ENCODE data around the gene TST.
"Not testable (repeated sequence)": the region's sequence is repeated elsewhere in the genome, so short reads cannot be mapped to it uniquely, and the experiment has no call there.

TST gene

DNA sequence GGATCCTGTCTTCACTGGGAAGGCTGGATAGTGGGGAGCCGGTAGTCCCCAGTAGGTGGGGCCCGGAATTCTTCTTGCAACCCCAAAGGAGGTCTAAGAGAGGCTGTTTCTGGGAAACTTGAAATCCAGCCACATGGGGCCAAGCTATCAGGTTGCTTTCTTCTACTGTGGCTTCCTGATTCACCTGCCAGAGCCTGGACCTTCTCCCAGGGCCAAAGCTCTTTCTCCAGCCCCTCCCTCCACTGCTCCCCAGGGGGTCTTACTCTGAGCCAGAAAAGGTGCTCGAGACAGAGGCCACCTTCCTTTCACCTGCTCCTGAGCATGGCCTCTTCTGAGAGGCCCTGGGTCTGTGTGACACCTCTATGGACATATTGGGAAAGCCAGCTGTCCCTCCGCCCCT, 9.1 kb downstream of the TST start:
- DNase-seq (no peak), ATAC-seq (replicated peaks) (no peak)
- Mint-ChIP-seq H3K27ac (no peak overlapping the region), H3K36me3 (ENCODE audit: insufficient read depth) (no peaks in the 10 kb centered on the region), H3K27me3 (peaks cover 36 to 56% of the 10 kb centered on the region in 2 donors), H3K9me3 (no peaks in the 10 kb centered on the region), H3K4me1 (ENCODE audit: low read depth in 2 of 2) (no peaks in the 10 kb centered on the region), H3K4me3 (no peak overlapping the region)

DNA sequence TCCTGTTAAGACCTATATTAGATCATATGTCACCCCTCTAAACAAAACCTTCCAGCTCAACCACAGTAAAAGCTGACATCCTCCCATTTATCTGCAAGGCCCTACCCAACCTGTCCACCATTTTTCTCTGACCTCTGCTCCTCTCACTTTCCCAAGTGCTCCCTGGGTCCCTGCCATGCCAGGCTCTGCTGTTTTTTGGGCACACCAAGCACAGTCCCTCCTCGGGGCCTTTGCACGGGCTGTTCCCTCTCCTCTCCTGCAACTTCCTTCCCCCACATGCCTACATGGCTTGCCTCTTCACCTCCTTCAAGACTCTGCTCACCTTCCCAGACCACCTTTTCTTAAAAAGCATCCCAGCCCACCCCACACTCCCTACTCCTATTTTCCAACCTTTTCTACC, 9.8 kb downstream of the TST start:
- peaks cover 4% of the 10 kb centered on the region for H3K36me3 Mint-ChIP-seq (ENCODE audit: insufficient read depth)
- no peak overlapping the region for H3K27ac Mint-ChIP-seq
- H3K4me3 Mint-ChIP-seq = no peak overlapping the region
- peaks cover 41 to 62% of the 10 kb centered on the region in 2 donors for H3K27me3 Mint-ChIP-seq
- H3K4me1 Mint-ChIP-seq (ENCODE audit: low read depth in 2 of 2) = no peaks in the 10 kb centered on the region
- no peak for ATAC-seq (replicated peaks)
- DNase-seq = no peak
- H3K9me3 Mint-ChIP-seq = no peaks in the 10 kb centered on the region

DNA sequence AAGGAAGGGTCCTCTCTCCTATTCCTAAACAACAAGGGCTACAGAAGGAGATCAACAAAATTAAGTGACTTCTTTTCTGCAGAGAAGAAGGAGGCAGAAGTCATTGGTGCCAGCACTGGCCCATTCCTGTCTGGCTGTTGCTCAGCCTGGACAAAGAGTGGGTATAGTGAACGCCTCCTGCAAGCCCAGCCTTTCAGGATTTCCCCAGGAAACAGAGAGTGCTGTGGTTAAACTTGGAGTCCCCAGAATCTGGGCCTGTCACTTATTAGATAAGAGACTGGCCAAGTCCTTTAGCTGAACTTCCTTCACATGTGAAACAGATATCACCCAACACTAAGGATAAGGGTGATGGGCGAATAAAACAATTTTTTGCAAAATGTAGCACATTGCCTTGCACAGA, 10.9 kb downstream of the TST start:
- H3K4me3 Mint-ChIP-seq = no peak overlapping the region
- no peak overlapping the region for H3K27ac Mint-ChIP-seq
- no peak for ATAC-seq (replicated peaks)
- no peak for DNase-seq
- H3K27me3 Mint-ChIP-seq = peaks cover 51 to 74% of the 10 kb centered on the region in 2 donors
- no peaks in the 10 kb centered on the region for H3K4me1 Mint-ChIP-seq (ENCODE audit: low read depth in 2 of 2)
- H3K36me3 Mint-ChIP-seq (ENCODE audit: insufficient read depth) = peaks cover 4% of the 10 kb centered on the region
- no peaks in the 10 kb centered on the region for H3K9me3 Mint-ChIP-seq

DNA sequence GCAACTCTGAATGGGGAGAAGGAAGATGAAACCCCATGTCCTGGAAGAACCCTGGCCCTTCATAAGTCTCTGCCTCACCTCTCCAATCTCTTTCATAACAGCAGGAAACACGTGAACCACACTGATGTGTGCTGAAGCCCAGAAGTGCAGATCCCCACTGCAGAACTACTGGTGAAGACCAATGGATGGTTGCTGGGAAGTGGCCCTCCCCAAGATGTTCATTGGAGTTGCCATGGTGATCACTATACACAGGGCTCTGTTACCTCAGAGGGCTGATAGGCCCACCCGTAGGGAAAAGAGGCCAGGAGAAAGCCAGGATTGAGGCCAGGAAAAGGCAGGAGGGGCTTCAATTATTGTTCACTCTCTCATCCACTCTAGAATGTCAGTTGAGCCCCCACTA, 11.6 kb downstream of the TST start:
- Mint-ChIP-seq H3K36me3 (ENCODE audit: insufficient read depth) (peaks cover 4% of the 10 kb centered on the region), H3K27me3 (peaks cover 58 to 81% of the 10 kb centered on the region in 2 donors)

DNA sequence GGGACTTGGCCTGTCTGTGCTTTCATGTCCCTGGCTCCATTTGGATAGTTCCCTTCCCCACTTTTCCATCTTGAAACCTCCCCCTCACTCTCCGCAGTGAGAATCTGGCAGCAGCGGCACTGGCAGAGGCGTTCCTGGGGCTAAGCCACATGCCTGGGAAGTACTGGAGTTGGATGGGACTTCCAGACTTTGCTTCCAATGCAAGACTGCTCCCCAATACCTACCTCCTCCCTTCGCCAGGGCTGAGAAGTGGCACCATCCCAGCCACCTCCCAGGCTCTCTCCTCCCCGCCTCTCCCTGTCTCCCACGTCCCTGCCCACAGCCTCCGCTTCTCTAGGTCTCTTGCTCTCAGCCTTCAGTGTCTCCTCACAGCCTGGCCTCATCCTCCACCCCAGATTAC, 16.6 kb downstream of the TST start:
- DNase-seq (no peak), ATAC-seq (replicated peaks) (no peak)
- Mint-ChIP-seq H3K27ac (no peak overlapping the region), H3K27me3 (peaks cover 45 to 83% of the 10 kb centered on the region in 2 donors), H3K4me3 (no peak overlapping the region), H3K9me3 (no peaks in the 10 kb centered on the region), H3K4me1 (ENCODE audit: low read depth in 2 of 2) (no peaks in the 10 kb centered on the region), H3K36me3 (ENCODE audit: insufficient read depth) (peaks cover 4% of the 10 kb centered on the region)

More for the DNA sequence above, 11.6 kb downstream of the TST start:
- no peak overlapping the region for H3K27ac Mint-ChIP-seq
- H3K9me3 Mint-ChIP-seq = no peaks in the 10 kb centered on the region
- ATAC-seq (replicated peaks) = no peak
- no peaks in the 10 kb centered on the region for H3K4me1 Mint-ChIP-seq (ENCODE audit: low read depth in 2 of 2)
- DNase-seq = no peak
- no peak overlapping the region for H3K4me3 Mint-ChIP-seq

DNA sequence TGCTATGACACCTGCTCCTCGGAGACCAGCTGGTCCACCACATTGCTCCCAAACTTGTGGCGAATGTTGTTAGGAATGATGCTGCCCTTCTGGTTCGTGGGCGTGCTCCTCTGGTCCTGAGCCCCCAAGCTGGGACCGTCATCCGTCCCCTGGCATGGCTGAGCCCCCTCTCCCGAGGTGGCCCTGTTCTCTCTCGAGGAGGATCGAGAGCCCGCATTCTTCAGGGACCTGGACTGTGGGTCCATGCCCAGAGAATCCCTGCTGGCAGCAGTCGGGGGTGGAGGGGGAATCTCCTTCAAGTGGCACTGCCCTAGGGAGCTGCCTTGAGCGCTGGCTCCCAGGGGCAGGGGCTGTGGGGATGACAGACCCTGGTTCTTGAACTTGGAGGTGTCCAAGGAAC, 17.4 kb downstream of the TST start:
- H3K36me3 Mint-ChIP-seq (ENCODE audit: insufficient read depth) = peaks cover 4% of the 10 kb centered on the region
- no peak for DNase-seq

DNA sequence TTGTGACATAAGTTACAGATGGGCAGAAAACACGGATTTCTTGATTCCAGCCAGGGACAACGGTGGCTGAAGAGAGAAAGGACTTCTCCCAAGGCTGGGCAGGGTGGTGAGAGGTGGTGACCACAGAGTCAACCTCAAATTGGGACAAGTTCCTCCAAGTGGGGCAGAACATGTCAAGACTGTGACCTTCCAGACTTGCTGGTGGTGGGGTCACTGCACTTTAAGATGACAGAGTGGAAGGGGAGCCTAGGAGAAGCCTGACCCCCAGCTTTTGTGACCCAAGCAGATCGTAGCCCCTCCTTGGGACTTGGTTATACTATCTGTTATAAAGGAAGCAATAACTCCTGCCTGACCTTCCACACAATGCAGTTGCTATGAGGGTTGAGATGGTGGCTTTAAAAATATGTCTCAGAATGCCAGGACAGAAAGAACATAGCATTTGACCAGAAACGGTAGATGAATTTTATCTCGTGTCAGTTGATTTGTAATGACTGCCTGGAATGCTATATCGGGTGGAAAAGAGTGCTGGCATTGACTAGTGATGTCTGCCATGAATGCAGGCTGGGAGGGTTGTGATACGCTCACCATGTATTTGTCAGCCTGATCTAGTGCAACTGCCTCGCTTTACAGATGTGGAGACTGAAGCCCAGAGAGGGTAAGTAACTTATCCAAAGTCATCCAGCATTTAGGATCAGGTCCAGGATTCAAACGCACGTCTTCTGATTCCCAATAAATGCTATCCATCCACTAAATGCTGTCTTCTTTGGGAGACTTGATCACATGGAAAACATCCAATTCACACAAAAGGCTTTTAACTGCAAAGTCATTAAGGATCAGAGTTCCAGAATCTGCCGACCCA, 18.3 kb downstream of the TST start:
- Mint-ChIP-seq H3K4me3 (no peak overlapping the region), H3K27me3 (peaks cover 31 to 68% of the 10 kb centered on the region in 2 donors)

More for the DNA sequence above, 17.4 kb downstream of the TST start:
- no peak overlapping the region for H3K27ac Mint-ChIP-seq
- H3K27me3 Mint-ChIP-seq = peaks cover 37 to 77% of the 10 kb centered on the region in 2 donors
- H3K4me1 Mint-ChIP-seq (ENCODE audit: low read depth in 2 of 2) = no peaks in the 10 kb centered on the region
- no peak for ATAC-seq (replicated peaks)
- H3K4me3 Mint-ChIP-seq = no peak overlapping the region
- no peaks in the 10 kb centered on the region for H3K9me3 Mint-ChIP-seq

DNA sequence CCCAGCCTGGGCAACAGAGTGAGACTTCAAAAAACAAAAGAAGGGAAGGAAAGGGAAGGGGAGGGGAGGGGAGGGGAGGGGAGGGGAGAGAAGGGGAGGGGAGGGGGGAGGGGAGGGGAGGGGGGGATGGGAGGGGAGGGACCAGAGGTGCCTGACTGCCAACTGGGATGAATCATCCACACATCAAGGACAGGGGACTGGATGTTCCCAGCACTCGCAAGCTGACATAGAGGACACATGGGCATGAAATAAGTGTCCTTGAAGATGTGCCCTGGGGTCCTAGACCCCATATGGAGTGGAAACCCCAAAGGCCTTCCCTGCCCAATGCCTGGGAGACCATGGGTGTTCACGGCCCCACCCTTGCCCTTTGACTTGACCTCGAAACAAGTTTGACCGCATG, 19.8 kb downstream of the TST start:
- ATAC-seq (replicated peaks) = no peak
- H3K27ac Mint-ChIP-seq = no peak overlapping the region
- no peaks in the 10 kb centered on the region for H3K9me3 Mint-ChIP-seq
- no peak for DNase-seq
- peaks cover 30 to 53% of the 10 kb centered on the region in 2 donors for H3K27me3 Mint-ChIP-seq
- no peaks in the 10 kb centered on the region for H3K36me3 Mint-ChIP-seq (ENCODE audit: insufficient read depth)
- H3K4me3 Mint-ChIP-seq = no peak overlapping the region
- H3K4me1 Mint-ChIP-seq (ENCODE audit: low read depth in 2 of 2) = no peaks in the 10 kb centered on the region

More for the DNA sequence above, 18.3 kb downstream of the TST start:
- DNase-seq (no peak), ATAC-seq (replicated peaks) (no peak)
- no peaks in the 10 kb centered on the region for H3K9me3 Mint-ChIP-seq
- peaks cover 4% of the 10 kb centered on the region for H3K36me3 Mint-ChIP-seq (ENCODE audit: insufficient read depth)
- no peak overlapping the region for H3K27ac Mint-ChIP-seq
- no peaks in the 10 kb centered on the region for H3K4me1 Mint-ChIP-seq (ENCODE audit: low read depth in 2 of 2)

DNA sequence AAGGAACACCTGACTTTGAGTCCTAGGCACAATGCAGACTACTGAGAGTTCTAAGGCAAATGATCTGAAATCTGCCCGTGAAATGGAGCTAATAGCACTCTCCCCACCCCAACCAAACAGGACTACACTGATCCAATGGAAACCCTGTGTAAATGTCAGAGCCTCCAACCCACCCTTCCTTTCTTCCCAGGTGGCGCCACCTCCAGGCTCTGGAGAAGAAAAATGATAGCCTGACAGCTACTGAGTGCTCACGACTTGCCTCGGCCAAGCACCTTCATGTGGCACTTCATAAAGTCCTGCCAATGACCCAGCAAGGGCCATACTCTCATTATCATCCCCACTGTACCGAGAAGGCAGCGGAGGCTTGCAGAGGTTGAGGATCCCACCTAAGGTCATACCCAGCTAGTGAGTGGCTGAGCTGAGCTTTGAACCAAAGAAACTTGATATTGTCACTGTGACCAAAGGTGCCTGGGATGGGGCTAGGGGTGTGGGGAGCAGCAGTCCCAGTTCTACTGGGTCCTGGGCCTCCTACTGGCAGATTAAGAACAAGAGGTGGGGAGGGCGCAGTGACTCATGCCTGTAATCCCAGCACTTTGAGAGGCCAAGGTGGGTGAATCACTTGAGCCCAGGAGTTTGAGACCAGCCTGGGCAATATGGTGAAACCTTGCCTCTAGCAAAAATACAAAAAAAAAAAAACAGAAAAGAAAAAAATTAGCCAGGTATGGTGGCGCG, 20.5 kb downstream of the TST start:
- Mint-ChIP-seq H3K4me1 (ENCODE audit: low read depth in 2 of 2) (no peaks in the 10 kb centered on the region), H3K27me3 (peaks cover 29 to 50% of the 10 kb centered on the region in 2 donors), H3K27ac (no peak overlapping the region), H3K9me3 (no peaks in the 10 kb centered on the region), H3K4me3 (no peak overlapping the region), H3K36me3 (ENCODE audit: insufficient read depth) (no peaks in the 10 kb centered on the region)
- ATAC-seq (replicated peaks) = no peak
- no peak for DNase-seq

DNA sequence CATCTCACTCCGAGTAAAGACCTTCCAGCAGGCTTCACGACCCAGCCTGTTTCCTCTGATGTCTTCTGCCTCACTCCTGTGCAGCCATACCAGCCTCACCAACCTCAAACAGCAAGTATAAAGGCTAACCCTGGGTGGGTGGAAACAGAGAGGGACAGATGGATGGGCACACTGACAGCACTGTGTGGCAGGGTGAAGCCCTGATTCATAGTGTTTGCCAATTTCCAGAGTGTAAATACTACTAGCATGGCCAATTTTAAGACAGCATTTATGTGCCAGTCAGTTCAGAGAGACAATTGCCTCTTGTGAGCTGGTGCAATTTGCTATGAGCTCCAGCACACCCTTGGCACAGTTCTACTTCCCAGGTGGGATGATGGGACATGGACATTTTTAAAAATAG, 21.5 kb downstream of the TST start:
- H3K4me1 Mint-ChIP-seq (ENCODE audit: low read depth in 2 of 2) = no peaks in the 10 kb centered on the region
- H3K36me3 Mint-ChIP-seq (ENCODE audit: insufficient read depth) = no peaks in the 10 kb centered on the region
- ATAC-seq (replicated peaks) (no peak), DNase-seq (no peak)
- H3K27me3 Mint-ChIP-seq = peaks cover 22 to 47% of the 10 kb centered on the region in 2 donors
- H3K27ac Mint-ChIP-seq = no peak overlapping the region
- no peaks in the 10 kb centered on the region for H3K9me3 Mint-ChIP-seq
- no peak overlapping the region for H3K4me3 Mint-ChIP-seq

DNA sequence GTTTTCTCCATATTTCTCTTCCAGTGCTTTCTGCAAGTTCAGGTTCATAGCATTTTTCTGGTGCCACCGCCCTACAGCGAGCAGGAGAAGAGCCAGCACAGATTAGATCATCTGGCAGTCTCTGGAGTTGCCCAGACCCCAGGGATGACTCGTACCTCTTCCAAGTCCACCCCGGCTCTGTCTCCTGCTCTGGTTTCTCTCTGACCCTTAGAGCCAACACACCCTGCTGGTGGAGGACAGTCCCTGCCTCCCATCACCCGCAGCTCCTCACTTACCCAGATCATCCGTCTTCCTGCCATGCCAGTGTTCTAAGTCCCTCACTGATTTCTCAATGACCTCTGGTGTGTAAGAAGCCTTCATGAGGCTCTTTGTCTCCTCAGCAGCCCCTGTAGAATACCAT, 28.0 kb downstream of the TST start:
- Mint-ChIP-seq H3K9me3 (no peaks in the 10 kb centered on the region), H3K27ac (no peak overlapping the region), H3K4me3 (no peak overlapping the region), H3K27me3 (peaks cover 57 to 60% of the 10 kb centered on the region in 2 donors), H3K4me1 (ENCODE audit: low read depth in 2 of 2) (peaks cover 0 to 5% of the 10 kb centered on the region in 2 donors), H3K36me3 (ENCODE audit: insufficient read depth) (no peaks in the 10 kb centered on the region)
- DNase-seq (no peak), ATAC-seq (replicated peaks) (no peak)

DNA sequence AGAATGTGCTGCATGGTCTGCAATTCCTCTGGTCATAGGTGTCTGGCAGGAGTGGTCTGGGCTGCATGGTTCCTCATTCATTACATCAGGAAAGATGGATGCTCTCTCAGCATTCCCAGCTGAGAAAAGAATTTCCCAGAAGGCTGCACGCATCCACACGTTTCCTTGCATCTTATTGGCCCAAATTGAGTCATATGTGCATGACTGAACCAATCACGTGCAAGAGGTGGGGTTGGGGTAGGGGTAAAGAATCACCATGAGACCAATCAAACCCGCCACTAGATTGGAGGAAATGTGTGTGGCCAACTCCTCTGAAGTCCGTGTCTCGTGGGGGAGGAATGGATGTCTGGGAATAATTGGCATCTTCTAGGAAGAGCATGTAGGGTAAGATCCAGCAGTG, 28.8 kb downstream of the TST start:
- H3K4me3 Mint-ChIP-seq = no peak overlapping the region
- DNase-seq (no peak), ATAC-seq (replicated peaks) (no peak)
- peaks cover 0 to 1% of the 10 kb centered on the region in 2 donors for H3K9me3 Mint-ChIP-seq
- H3K36me3 Mint-ChIP-seq (ENCODE audit: insufficient read depth) = no peaks in the 10 kb centered on the region
- H3K27ac Mint-ChIP-seq = no peak overlapping the region
- H3K4me1 Mint-ChIP-seq (ENCODE audit: low read depth in 2 of 2) = peaks cover 0 to 5% of the 10 kb centered on the region in 2 donors
- peaks cover 57% of the 10 kb centered on the region in 2 donors for H3K27me3 Mint-ChIP-seq

DNA sequence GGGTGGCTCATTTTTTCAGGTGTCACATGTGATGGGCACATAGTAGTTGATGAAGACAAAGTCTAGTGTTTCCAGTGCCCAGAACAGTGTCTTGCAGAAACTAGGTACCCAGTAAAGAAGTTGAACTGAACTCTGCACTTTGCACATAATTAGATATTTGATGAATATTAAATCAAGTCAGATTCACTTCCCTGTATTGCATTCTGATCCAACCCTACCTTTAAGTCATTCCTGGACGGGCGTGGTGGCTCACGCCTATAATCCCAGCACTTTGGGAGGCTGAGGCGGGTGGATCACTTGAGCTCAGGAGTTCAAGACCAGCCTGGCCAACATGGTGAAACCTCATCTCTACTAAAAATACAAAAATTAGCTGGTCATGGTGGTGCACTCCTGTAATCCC, 30.2 kb downstream of the TST start:
- not testable (repeated sequence) for H3K4me1 Mint-ChIP-seq (ENCODE audit: low read depth in 2 of 2); H3K36me3 Mint-ChIP-seq (ENCODE audit: insufficient read depth); H3K27ac Mint-ChIP-seq; ATAC-seq (replicated peaks); H3K9me3 Mint-ChIP-seq; DNase-seq; H3K4me3 Mint-ChIP-seq
- H3K27me3 Mint-ChIP-seq = peaks cover 46 to 66% of the 10 kb centered on the region in 2 donors
